B cell (primary cell): ENCODE results near the gene RBM44.

Experiments
- CTCF ChIP-seq: fragments of 200-600 bp; IDR thresholded peaks from one replicate; pipeline ENCODE4 v1.8.0; 2022; ENCODE audit warnings: antibody characterized with exemption, mild to moderate bottlenecking
- EZH2 ChIP-seq: IDR thresholded peaks from 2 replicates; pipeline ENCODE4 v1.6.1; 2012; ENCODE audit warnings: borderline replicate concordance, low read depth, mild to moderate bottlenecking, moderate library complexity, low read length; ENCODE audit not compliant: insufficient read depth, poor library complexity, severe bottlenecking

DNA sequence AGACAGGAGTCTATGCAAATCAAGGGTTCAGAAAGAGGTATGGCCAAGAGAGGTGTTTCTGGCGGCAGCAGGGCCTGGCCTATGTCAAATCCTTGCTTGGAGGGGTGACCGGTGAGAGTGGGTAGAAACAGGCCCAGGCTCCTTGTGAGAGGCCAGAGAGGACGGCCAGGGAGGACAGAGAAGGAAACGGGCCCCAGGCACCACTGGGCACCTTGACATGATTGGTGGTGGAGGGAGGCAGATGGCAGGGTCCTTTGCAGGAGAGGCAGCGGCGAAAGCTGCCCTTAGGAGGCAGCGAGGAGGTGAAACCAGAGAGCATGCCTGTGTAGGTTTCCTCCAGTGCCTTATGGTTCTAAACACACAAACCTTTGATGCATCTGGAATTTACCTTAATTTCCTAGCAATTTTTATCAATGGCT is 67.1 kb downstream of the RBM44 start:
- TF ChIP-seq CTCF = no peak
- no peak for TF ChIP-seq EZH2
